HFF-Myc (cell line): ENCODE results near the gene IPO13.

Experiments
- DNase-seq: peaks from one replicate; pipeline ENCODE4 v3.0.0-alpha.2; 2011; ENCODE audit warnings: low read depth; ENCODE audit errors: extremely low read depth
- H3K4me3 ChIP-seq: replicated peaks from 2 replicates; pipeline ENCODE4 v1.5.1; 2011; ENCODE audit warnings: low read depth, mild to moderate bottlenecking, control low read depth, low read length
- CTCF ChIP-seq: IDR thresholded peaks from 2 replicates; pipeline ENCODE4 v1.5.1; 2012; ENCODE audit warnings: mild to moderate bottlenecking, low read depth, low read length, control low read depth; ENCODE audit errors: missing control alignments

The IPO13 gene

DNA sequence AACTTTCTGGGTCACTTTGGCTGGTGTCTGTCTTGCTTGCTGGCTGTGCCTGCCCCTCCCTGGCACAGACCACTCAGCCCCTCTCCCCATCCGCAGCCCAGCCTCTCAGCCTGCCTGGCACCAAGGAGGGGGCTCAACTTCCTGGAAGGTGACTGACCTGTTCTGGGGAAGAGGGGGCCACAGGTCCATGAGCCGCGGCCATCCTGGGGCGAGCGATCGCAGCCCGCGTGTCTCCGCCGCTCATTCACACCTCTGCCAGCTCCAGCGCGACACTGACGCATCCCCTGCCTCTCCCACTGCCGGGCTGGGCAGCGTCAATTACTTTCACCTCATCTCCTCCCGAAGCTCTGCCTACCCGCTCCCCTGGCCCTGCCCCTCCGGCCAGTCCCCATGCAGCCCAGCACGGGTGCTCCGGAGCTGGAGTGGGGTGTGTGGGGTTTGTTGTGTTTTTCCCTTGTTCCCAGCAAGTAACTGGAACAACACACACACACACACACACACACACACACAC is 70.2 kb downstream of the IPO13 start:
- no peak overlapping the region for H3K4me3 ChIP-seq
- no peak for DNase-seq
- TF ChIP-seq CTCF: no peak
